Stimulated activated memory B cell treated with anti-CD40 and anti-IgM and Interleukin-4, amounts not matched to agents 10 μg/mL and 1 μg/mL and 100 μg/mL, for 72 hours (primary cell): ENCODE results near the gene BCL7B.
"Not testable (repeated sequence)": the region's sequence is repeated elsewhere in the genome, so short reads cannot be mapped to it uniquely, and the experiment has no call there.

Experiments used
- ATAC-seq: fragments of 150-1000 bp; cut with Tn5 transposase; 2 replicates; pipeline ENCODE4 v1.10.0; 2021
- H3K27ac Mint-ChIP-seq: one replicate; pipeline ENCODE4 v1.8.0; 2022; ENCODE audit warnings: mild to moderate bottlenecking, mixed read lengths
- H3K27me3 Mint-ChIP-seq: one replicate; pipeline ENCODE4 v1.8.0; 2022; ENCODE audit warnings: mixed read lengths
- H3K36me3 Mint-ChIP-seq: one replicate; pipeline ENCODE4 v1.8.0; 2022; ENCODE audit warnings: mixed read lengths
- H3K4me1 Mint-ChIP-seq: one replicate; pipeline ENCODE4 v1.8.0; 2022; ENCODE audit warnings: mixed read lengths
- H3K4me3 Mint-ChIP-seq: one replicate; pipeline ENCODE4 v1.8.0; 2022; ENCODE audit warnings: mild to moderate bottlenecking, moderate library complexity, mixed read lengths
- H3K9me3 Mint-ChIP-seq: one replicate; pipeline ENCODE4 v1.8.0; 2022; ENCODE audit warnings: mixed read lengths

The BCL7B gene

DNA sequence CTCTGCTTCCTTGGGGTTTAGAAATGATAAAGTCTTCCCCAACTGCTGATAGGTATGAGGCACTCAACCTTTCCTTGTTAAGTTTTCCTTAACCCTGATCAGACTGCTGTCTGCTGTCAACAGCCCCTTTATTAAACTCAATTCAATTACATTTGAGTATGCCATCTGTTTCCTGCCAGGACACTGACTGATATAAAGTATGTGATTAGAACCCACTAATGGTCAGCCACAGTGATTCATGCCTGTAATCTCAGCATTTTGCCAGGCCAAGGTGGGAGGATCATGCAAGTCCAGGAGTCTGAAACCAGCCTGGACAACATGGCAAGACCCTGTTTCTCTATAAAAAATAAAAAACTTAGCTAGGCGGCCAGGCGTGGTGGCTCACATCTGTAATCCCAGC, 53.5 kb downstream of the BCL7B start:
- H3K4me1 Mint-ChIP-seq = no peaks in the 10 kb centered on the region
- no peak for ATAC-seq
- peaks cover 69% of the 10 kb centered on the region for H3K36me3 Mint-ChIP-seq
- H3K27me3 Mint-ChIP-seq = no peaks in the 10 kb centered on the region
- H3K27ac Mint-ChIP-seq = no peak overlapping the region
- no peak overlapping the region for H3K4me3 Mint-ChIP-seq
- no peaks in the 10 kb centered on the region for H3K9me3 Mint-ChIP-seq

DNA sequence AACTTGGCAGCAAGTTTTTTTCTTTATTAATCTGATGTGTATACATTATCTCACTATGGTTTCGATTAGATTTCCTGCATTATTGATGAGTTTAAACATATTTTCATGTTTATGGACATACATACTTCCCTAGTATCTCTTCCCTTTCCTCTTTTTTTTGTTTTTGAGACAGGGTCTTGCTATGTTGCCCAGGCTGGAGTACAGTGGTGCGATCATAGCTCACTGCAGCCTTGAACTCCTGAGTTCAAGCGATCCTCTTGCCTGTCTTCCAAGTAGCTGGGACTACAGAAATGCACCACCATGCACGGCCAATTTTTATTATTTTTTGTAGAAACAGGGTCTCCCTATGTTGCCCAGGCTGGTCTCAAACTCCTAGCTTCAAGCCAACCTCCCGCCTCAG, 54.3 kb downstream of the BCL7B start:
- Mint-ChIP-seq H3K9me3 (no peaks in the 10 kb centered on the region), H3K27me3 (no peaks in the 10 kb centered on the region), H3K36me3 (peaks cover 68% of the 10 kb centered on the region), H3K4me1 (no peaks in the 10 kb centered on the region), H3K4me3 (no peak overlapping the region), H3K27ac (no peak overlapping the region)
- ATAC-seq = no peak

DNA sequence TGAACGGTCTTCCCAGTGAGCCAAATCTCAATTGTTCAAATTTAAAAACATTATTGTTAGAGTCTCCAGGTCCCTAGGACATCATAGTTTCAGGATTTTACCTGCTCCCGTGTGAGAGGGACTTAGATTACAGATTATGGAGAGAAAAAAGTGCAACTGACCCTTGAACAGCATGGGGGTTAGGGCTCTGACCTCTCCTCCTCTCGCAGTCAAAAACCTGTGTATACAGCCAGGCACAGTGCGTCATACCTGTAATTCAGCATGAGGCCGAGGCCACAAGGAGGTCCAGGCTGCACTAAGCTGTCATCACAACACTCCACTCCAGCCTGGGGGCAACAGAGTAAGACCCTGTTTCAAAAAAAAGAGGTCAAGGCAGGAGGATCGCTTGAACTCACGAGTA, 60.9 kb downstream of the BCL7B start:
- ATAC-seq = no peak
- Mint-ChIP-seq H3K4me3 (no peak overlapping the region), H3K4me1 (no peaks in the 10 kb centered on the region), H3K9me3 (no peaks in the 10 kb centered on the region), H3K27me3 (no peaks in the 10 kb centered on the region), H3K27ac (no peak overlapping the region), H3K36me3 (peaks cover 82% of the 10 kb centered on the region)

DNA sequence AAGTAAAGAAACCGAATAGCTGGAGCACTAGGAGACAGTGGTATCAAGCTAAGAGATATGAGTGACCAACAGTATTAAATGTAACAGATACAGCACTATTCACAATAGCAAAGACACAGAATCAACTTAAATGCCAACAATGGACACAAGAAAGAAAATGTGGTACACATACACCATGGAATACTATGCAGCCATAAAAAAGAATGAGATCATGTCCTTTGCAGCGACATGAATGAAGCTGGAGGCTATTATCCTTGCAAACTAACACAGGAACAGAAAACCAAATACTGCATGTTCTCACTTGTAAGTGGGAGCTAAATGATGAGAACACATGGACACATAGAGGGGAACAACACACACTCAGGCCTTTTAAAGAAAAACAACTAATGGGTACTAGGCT, 62.0 kb downstream of the BCL7B start:
- not testable (repeated sequence) for H3K27me3 Mint-ChIP-seq, H3K4me1 Mint-ChIP-seq, H3K9me3 Mint-ChIP-seq, ATAC-seq, H3K27ac Mint-ChIP-seq, H3K4me3 Mint-ChIP-seq
- peaks cover 79% of the 10 kb centered on the region for H3K36me3 Mint-ChIP-seq

DNA sequence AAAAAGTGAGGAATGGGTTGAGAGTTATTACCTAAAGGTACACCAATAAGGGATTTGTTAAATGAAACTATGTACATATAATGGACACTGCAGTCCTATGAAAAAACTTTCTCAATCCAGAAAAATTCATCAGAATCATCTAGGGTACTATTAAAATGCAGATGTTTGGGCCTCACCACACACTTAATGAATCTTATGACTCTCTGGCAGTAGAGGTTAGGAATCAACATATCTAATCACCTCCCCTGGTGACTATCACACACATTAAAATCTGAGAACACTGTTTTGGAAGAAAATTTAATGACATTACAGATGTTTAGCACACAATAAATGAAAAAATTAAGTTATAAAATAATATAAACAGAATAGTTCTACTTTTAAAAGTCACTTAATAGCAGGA, 67.5 kb downstream of the BCL7B start:
- H3K36me3 Mint-ChIP-seq = peaks cover 57% of the 10 kb centered on the region
- no peaks in the 10 kb centered on the region for H3K27me3 Mint-ChIP-seq
- no peaks in the 10 kb centered on the region for H3K9me3 Mint-ChIP-seq
- H3K4me1 Mint-ChIP-seq = no peaks in the 10 kb centered on the region
- H3K27ac Mint-ChIP-seq = no peak overlapping the region
- no peak for ATAC-seq
- no peak overlapping the region for H3K4me3 Mint-ChIP-seq

DNA sequence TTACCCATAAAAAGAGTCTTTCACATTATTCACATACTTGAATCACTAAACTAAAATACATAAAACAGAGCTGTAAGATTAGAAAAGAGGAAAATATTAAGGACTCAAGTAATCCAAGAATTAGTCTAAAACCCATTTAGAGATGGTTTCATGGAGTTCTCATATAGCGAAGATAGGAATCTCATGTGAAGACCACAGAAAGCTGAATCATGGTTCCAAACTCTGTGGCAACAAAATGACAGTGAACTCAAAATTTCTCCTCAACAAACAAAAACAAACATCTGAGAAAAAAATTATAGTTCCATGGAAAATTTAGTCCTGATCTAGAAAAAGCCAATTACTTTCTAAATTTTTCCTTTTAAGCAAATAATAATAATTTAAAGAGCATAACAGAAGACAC, 70.0 kb downstream of the BCL7B start:
- no peaks in the 10 kb centered on the region for H3K4me1 Mint-ChIP-seq
- H3K9me3 Mint-ChIP-seq = no peaks in the 10 kb centered on the region
- H3K4me3 Mint-ChIP-seq = no peak overlapping the region
- peaks cover 50% of the 10 kb centered on the region for H3K36me3 Mint-ChIP-seq
- ATAC-seq = no peak
- H3K27ac Mint-ChIP-seq = no peak overlapping the region
- H3K27me3 Mint-ChIP-seq = no peaks in the 10 kb centered on the region
